Activated CD8-positive, alpha-beta memory T cell treated with anti-CD3 and anti-CD28 coated beads, Interleukin-2, amount 50 U/mL, for 24 hours (primary cell): ENCODE measurements around the gene GALNT17.
"Not testable (repeated sequence)": the region's sequence is repeated elsewhere in the genome, so short reads cannot be mapped to it uniquely, and the experiment has no call there.

Experiments
- DNase-seq: peaks from one replicate; pipeline ENCODE4 v3.0.0-alpha.2; 2020; ENCODE audit errors: extremely low read depth

Gene GALNT17

GRCh38 chr7:71735961-71736556, 604.1 kb downstream of the GALNT17 start:
- DNase-seq: no peak

DNA sequence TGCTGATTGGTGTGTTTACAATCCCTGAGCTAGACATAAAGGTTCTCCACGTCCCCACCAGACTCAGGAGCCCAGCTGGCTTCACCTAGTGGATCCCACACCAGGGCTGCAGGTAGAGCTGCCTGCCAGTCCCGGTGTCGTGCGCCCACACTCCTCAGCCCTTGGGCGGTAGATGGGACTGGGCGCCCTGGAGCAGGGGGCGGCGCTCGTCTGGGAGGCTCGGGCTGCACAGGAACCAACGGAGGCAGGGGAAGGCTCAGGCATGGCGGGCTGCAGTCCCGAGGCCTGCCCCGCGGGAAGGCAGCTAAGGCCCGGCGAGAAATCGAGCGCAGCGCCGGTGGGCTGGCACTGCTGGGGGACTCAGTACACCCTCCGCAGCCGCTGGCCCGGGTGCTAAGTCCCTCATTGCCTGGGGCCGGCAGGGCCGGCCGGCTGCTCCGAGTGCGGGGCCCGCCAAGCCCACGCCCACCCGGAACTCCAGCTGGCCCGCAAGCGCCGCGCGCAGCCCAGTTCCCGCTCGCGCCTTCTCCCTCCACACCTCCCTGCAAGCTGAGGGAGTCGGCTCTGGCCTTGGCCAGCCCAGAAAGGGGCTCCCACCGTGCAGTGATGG, 606.1 kb downstream of the GALNT17 start:
- not testable (repeated sequence) for DNase-seq

DNA sequence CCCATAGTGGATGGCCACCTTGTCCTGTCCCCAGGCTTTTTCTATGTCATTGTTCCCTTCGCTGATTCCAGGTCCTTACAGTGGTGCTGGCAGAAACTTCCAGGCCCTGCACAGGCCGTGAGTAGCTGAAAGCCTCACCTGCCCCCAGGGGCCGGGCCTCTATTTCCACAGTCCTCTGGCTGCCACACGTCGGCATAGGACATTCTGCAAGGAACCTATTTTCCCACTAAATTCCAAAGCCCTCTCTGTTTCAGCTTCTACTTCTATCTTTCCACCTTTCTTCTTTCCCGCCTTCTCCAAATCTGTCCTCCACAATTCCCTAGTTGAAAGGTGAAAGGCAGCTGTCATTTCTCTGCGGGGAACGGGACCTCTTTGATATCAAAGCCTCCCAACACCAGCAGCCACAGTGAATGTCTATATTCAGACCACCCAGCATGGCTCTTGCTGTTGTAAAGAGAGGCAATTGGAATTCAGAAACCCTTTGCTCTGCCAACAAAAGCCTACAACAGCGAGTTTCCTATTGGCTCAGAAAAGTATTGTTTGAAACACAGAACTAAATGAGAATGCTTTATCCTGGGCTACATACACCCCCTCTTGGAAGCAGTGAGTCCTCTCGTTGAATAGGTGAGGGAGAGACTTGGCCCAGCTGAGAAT, 607.7 kb downstream of the GALNT17 start:
- no peak for DNase-seq

DNA sequence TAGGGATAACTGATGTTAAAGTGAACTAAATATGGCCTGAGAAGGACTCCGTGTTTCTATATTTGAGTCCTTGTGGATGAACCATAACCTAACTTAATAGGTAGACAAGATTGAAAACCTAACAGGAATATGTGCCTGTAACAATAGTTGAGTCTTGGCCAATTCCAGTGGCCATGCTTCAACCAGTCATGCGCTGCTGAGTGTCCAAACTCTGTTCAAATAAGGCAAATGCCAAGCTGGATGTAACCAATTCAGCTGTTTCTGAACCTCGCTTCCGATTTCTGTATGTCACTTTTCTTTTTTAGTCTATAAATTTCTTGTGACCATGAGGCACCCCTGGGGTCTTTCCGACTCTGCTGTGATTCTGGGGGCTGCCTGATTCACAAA, 608.2 kb downstream of the GALNT17 start:
- DNase-seq: no peak

- no peak for DNase-seq
Measured at GRCh38 chr7:71746006-71746405, 614.1 kb downstream of the GALNT17 start.

DNA sequence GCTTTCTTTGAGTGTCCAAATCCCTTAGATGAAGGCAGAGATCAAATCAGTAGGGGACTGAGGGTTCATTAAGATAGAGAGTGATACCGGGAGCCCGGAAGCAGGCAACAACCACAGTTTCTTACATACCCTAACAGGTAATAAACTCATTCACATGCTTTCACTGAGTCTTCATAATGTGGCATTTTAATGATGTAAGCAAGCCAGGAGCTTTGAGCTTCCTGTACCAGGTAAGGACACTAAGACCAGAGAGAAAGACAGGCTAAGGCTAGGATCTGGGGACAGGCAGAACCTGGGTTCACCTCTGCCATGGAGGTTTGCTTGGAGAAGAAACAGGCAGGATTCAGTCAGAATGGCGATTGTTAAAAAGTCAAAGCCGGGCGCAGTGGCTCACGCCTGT, 618.3 kb downstream of the GALNT17 start:
- DNase-seq: no peak

- DNase-seq: no peak
Measured at GRCh38 chr7:71752171-71752935, 620.4 kb downstream of the GALNT17 start.

- no peak for DNase-seq
Measured at GRCh38 chr7:71753236-71753635, 621.3 kb downstream of the GALNT17 start.

- DNase-seq: no peak
Measured at GRCh38 chr7:71753956-71754664, 622.2 kb downstream of the GALNT17 start.

DNA sequence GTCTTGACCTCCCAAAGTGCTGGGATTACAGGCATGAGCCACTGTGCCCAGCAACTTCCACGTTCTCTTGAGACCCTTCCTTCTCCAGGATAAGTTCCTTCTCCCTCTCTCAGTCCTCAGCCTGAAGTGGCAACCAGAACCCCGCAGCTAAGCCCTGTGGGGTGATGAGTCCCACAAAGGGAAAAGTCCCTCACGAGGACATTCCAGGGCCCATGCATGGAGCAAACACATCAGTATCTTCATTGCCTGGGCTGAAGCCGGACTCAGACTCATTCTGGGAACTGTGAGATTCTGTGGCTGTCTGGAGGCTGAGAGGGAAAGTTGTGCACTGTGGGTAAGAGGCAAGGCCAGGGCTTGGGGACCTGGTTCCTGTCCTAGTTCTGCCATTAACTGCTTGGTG, 622.9 kb downstream of the GALNT17 start:
- DNase-seq: no peak

GRCh38 chr7:71761336-71761735, 629.4 kb downstream of the GALNT17 start:
- no peak for DNase-seq
